OCI-LY7 (cell line): ENCODE measurements around the gene MIA3. TPM values are rescaled to one million over a fixed set of nuclear protein-coding genes. Genes with fewer than 3 reads are reported as not detected.

ENCODE experiments used
- BruUV-seq: library from RNA; stranded (reverse); fragments of 400-500 nt; replicated peaks from 2 replicates; lab custom pipeline; 2021; lab: Mats Ljungman, UMichigan
- CTCF ChIA-PET: fragments of 300-600 bp; sonication (Branson Sonifier 250); formaldehyde crosslinking; loops from one replicate; lab custom pipeline; 2022; ENCODE audit warnings: antibody characterized with exemption; ENCODE audit not compliant: unreplicated experiment; lab: Charles Lee
- POLR2A ChIA-PET: fragments of 300-600 bp; sonication (Branson Sonifier 250); formaldehyde crosslinking; loops from one replicate; lab custom pipeline; 2022; ENCODE audit warnings: antibody characterized with exemption; lab: Charles Lee
- DNase-seq: peaks from one replicate; pipeline ENCODE4 v3.0.0-alpha.2; 2015; ENCODE audit warnings: low spot score
- H2AFZ ChIP-seq: fragments of 200-600 bp; sonication (generic), shearing (Covaris generic); 2 replicates; pipeline ENCODE4 v1.6.1; 2014; ENCODE audit warnings: mild to moderate bottlenecking, antibody characterized with exemption, low read length, moderate library complexity
- H3K27ac ChIP-seq: fragments of 200-600 bp; sonication (generic); 2 replicates; pipeline ENCODE4 v1.5.1; 2014; ENCODE audit warnings: mixed run types, low read depth, mild to moderate bottlenecking, moderate library complexity, low read length, inconsistent platforms; ENCODE audit not compliant: poor library complexity, severe bottlenecking
- H3K36me3 ChIP-seq: fragments of 200-600 bp; sonication (generic); 2 replicates; pipeline ENCODE4 v1.6.1; 2014; ENCODE audit warnings: mild to moderate bottlenecking, antibody characterized with exemption, low read length, moderate library complexity, mixed read lengths; ENCODE audit not compliant: insufficient read depth
- H3K4me1 ChIP-seq: fragments of 200-600 bp; sonication (generic); 2 replicates; pipeline ENCODE4 v1.5.1; 2014; ENCODE audit warnings: mild to moderate bottlenecking, low read length; ENCODE audit not compliant: insufficient read depth, poor library complexity, severe bottlenecking
- H3K4me2 ChIP-seq: fragments of 200-600 bp; sonication (generic); 2 replicates; pipeline ENCODE4 v1.6.1; 2014; ENCODE audit warnings: mild to moderate bottlenecking, low read length
- H3K4me3 ChIP-seq: fragments of 200-600 bp; sonication (generic); 2 replicates; pipeline ENCODE4 v1.5.1; 2014; ENCODE audit warnings: mild to moderate bottlenecking, low read depth, low read length; ENCODE audit not compliant: poor library complexity, severe bottlenecking
- H3K79me2 ChIP-seq: fragments of 200-600 bp; sonication (generic); 2 replicates; pipeline ENCODE4 v1.6.1; 2016; ENCODE audit warnings: low read depth, mild to moderate bottlenecking, low read length, moderate library complexity, mixed read lengths; ENCODE audit not compliant: insufficient read depth
- H3K9me2 ChIP-seq: fragments of 200-600 bp; sonication (generic); 2 replicates; pipeline ENCODE4 v1.6.1; 2016; ENCODE audit warnings: mild to moderate bottlenecking, low read length, mixed read lengths; ENCODE audit not compliant: insufficient read depth
- H3K9me3 ChIP-seq: fragments of 200-600 bp; sonication (generic); 2 replicates; pipeline ENCODE4 v1.6.1; 2014; ENCODE audit warnings: mild to moderate bottlenecking, mixed run types, low read length, mixed read lengths
- H4K20me1 ChIP-seq: fragments of 200-600 bp; sonication (generic); 2 replicates; pipeline ENCODE4 v1.6.1; 2014; ENCODE audit warnings: mild to moderate bottlenecking, antibody characterized with exemption, low read length, moderate library complexity, mixed read lengths; ENCODE audit not compliant: insufficient read depth
- CTCF ChIP-seq: fragments of 200-600 bp; sonication (generic); conservative IDR thresholded peaks from 2 replicates; pipeline ENCODE4 v1.5.1; 2014; ENCODE audit warnings: mild to moderate bottlenecking, antibody characterized with exemption, low read length, moderate library complexity, mixed read lengths
- EZH2phosphoT487 ChIP-seq: fragments of 200-600 bp; sonication (generic); IDR thresholded peaks from 2 replicates; pipeline ENCODE4 v1.6.1; 2018; ENCODE audit warnings: low read depth, borderline replicate concordance, mild to moderate bottlenecking, mixed run types, antibody characterized with exemption, low read length, moderate library complexity, mixed read lengths
- intact Hi-C: fragments of 100-400 bp; cut with micrococcal nuclease; formaldehyde crosslinking; loops from one replicate; pipeline ENCODE4 v1.10.0; 2022; ENCODE audit not compliant: unreplicated experiment
- total RNA-seq, 2 experiments: library from RNA; depleted of rRNA in 1 of 2; stranded (reverse); fragments of >200 nt in 1 of 2; shearing (Covaris generic) in 1 of 2; gene quantifications; 2 replicates each; pipeline ENCODE4 v1.2.3, GENCODE V29; 2014 to 2022

MIA3 gene
- total RNA-seq, 2 experiments from 2014 or later, result 23.5 to 57.1 TPM

- POLR2A ChIA-PET, result interaction anchor here (0.7 to 2.5 kb wide), 7 partner anchors 9 to 452 kb away, joined by 3 to 13 read pairs (median 6); partner anchors contain the start of gene TAF1A
- peak; percentile 96 for DNase-seq
- Histone ChIP-seq H3K9me3 (no peaks in the 10 kb centered on the region), H3K4me1 (peaks cover 15% of the 10 kb centered on the region), H3K4me3 (peak overlapping the region; percentile 87), H3K4me2 (peak overlapping the region; percentile 79), H2AFZ (peak overlapping the region; percentile 92), H3K79me2 (peaks cover 17% of the 10 kb centered on the region), H4K20me1 (no peaks in the 10 kb centered on the region), H3K27ac (peak overlapping the region; percentile 46), H3K9me2 (no peaks in the 10 kb centered on the region), H3K36me3 (peaks cover 25% of the 10 kb centered on the region)
- CTCF ChIA-PET, result no interaction called here
- no peak for TF ChIP-seq CTCF
- TF ChIP-seq EZH2phosphoT487, result no peak
- no TSS peak for BruUV-seq
- intact Hi-C loops, result loop anchor here (1.0 to 2.0 kb wide), 3 partner anchors 27 to 68 kb away; partner anchors contain the start of genes AIDA, BROX and TAF1A
Observed at GRCh38 chr1:222643938-222644635, 26.2 kb downstream of the MIA3 start.

- ChIA-PET POLR2A (interaction anchor here (0.7 to 2.5 kb wide), 8 partner anchors 8 to 452 kb away, joined by 3 to 13 read pairs (median 6); partner anchors contain the start of gene TAF1A), CTCF (no interaction called here)
- TF ChIP-seq CTCF (no peak), EZH2phosphoT487 (no peak)
- peak overlapping the region; percentile 20 for H3K27ac ChIP-seq
- H3K4me2 ChIP-seq, result peak overlapping the region; percentile 79
- H3K9me2 ChIP-seq, result no peaks in the 10 kb centered on the region
- H3K4me3 ChIP-seq, result peak overlapping the region; percentile 87
- H3K4me1 ChIP-seq, result peaks cover 15% of the 10 kb centered on the region
- peaks cover 17% of the 10 kb centered on the region for H3K79me2 ChIP-seq
- H3K36me3 ChIP-seq, result peaks cover 30% of the 10 kb centered on the region
- intact Hi-C loops, result loop anchor here (1.0 to 2.0 kb wide), 3 partner anchors 28 to 68 kb away; partner anchors contain the start of genes AIDA, BROX and TAF1A
- H4K20me1 ChIP-seq, result no peaks in the 10 kb centered on the region
- H3K9me3 ChIP-seq, result no peaks in the 10 kb centered on the region
- no peak for DNase-seq
- H2AFZ ChIP-seq, result peak overlapping the region; percentile 92
- BruUV-seq, result TSS peak; percentile 63
Observed at GRCh38 chr1:222644636-222644980, 26.7 kb downstream of the MIA3 start.

- no peak for DNase-seq
- intact Hi-C loops, result loop anchor here (10.0 kb wide), 1 partner anchor 432 kb away; no protein-coding TSS in a partner anchor
- H2AFZ ChIP-seq, result no peak overlapping the region
- H3K27ac ChIP-seq, result no peak overlapping the region
- no peaks in the 10 kb centered on the region for H3K9me3 ChIP-seq
- no peaks in the 10 kb centered on the region for H4K20me1 ChIP-seq
- no peaks in the 10 kb centered on the region for H3K4me1 ChIP-seq
- H3K79me2 ChIP-seq, result no peaks in the 10 kb centered on the region
- no TSS peak for BruUV-seq
- H3K4me2 ChIP-seq, result no peak overlapping the region
- H3K9me2 ChIP-seq, result no peaks in the 10 kb centered on the region
- POLR2A ChIA-PET, result interaction anchor here (0.7 to 1.0 kb wide), 2 partner anchors 8 to 32 kb away, joined by 4 to 5 read pairs; no protein-coding TSS in a partner anchor
- TF ChIP-seq EZH2phosphoT487 (no peak), CTCF (no peak)
- CTCF ChIA-PET, result no interaction called here
- peaks cover 92% of the 10 kb centered on the region for H3K36me3 ChIP-seq
- H3K4me3 ChIP-seq, result no peak overlapping the region
Observed at GRCh38 chr1:222652676-222653075, 34.8 kb downstream of the MIA3 start.
